Hematopoietic multipotent progenitor cell treated with erythropoietin and hydrocortisone succinate and interleukin-3 and kit ligand, for 15 days (in vitro differentiated cells): Measurements from ENCODE around the gene TBC1D12.

Experiments
- DNase-seq: peaks from one replicate; pipeline ENCODE4 v3.0.0-alpha.2; 2015; ENCODE audit warnings: low spot score

The TBC1D12 gene

DNA sequence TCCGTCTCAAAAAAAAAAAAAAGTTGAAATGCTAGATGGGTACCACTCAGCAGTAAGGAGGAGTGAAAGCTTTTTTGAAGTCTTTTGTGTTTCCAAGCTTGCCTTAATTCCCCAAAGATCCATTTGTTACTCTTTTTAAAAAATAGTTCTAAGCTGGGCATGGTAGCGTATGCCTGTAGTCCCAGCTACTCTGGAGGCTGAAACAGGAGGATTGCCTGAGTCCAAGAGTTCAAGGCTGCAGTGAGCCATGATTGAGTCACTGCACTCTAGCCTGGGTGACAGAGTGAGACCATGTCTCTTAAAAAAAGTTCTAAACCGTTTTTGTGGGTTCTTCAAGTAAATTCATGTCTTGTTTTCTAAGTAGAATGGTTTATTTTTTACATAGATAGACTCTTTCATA, 5.3 kb downstream of the TBC1D12 start:
- DNase-seq = no peak

DNA sequence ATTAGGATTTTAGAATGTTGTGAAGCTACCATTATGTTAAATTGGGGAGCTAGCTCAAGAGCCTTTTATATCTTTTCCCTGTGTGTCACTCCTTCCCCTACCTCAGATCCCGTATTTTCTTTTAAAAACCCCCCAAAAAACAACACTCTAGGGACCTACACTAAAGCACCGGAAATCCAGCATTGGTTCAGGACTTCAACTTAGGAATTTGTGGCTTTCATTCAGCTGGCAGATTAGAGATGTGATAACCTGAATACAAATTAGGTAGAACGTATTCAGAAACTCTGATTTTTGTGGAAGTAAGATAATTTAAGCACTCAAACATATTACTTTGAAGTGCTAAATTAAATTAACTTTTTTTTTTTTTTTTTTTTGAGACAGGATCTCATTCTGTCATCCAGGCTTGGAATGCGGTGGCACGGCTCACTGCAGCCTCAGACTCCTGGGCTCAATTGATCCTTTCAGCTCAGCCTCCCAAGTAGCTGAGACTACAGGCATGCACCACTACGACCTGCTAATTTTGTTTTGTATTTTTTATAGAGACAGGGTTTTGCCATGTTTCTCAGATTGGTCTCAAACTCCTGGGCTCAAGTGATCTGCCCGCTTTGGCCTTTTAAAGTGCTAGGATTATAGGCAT, 6.8 kb downstream of the TBC1D12 start:
- DNase-seq = no peak

DNA sequence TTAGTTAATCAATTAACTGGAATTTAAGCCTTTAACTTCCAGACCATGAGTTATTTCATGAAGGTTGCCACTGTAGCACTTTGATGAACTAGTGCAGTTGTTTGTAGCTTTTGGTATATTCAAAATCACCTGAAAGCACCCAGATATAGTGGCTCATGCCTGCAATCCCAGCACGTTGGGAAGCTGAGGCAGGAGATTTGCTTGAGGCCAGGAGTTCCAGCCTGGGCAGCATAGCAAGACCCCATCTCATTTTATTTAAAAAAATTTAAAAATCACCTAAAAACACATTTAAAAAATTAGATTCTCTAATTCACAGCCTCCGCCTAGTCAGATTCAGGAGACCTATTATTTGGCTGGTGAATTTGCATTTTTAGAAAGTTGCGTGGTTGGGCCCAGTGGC, 9.0 kb downstream of the TBC1D12 start:
- DNase-seq = no peak

DNA sequence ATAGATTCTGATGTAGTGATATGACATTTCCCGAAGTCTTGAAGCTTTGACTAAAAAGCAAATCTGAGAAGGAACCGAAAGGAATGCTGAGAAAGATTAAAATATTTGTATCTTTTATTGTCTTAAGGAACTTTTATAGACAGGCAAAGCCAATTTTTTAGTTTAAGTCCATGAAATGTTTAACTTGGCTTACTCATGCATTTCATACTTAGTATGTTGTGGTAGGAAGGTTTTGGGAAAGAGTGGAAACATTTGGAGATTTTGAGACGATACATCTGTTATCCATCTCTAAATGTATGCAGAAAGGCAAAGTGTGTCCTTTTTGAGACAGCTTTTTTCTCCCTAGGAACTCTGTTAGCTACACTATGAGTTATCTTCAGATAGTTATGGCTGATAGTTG, 10.1 kb downstream of the TBC1D12 start:
- DNase-seq = no peak

DNA sequence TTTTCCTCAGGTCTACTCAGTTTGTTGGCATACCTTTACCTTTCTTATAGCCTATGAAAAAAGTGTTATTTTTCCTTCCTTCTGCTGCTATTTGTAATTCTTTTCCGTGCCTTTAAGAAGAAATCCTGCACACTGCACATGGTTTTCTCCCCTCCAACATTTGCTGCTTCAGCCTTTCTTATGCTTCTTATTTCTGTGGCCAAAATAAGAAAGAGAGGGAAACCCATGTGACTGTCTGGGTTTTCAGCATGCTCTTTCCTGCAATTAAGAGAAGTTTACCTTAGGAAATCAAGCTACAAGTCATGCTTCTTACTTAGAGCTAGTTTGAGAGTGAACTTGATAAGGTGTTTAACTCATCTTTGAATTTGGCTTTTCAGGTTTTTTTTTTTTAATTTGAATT, 11.0 kb downstream of the TBC1D12 start:
- no peak for DNase-seq

DNA sequence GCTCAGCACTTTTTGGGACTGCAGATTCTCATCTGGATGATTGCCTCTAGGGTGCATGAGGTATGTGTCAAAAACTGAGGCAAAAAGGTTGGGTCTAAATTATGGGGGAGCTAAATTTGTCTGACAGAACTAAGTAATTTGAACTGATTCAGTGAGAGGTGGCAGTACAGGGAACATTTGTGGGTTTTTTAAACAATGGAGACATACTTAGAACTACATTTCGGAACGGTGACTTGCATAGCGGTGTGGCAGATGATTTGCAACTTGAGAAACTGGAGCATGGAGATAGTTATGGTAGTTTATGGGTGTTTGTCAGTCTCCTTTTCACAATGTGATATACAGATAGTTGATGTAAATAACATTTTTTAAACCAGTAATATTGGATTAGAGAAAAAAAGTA, 14.6 kb downstream of the TBC1D12 start:
- DNase-seq = no peak

DNA sequence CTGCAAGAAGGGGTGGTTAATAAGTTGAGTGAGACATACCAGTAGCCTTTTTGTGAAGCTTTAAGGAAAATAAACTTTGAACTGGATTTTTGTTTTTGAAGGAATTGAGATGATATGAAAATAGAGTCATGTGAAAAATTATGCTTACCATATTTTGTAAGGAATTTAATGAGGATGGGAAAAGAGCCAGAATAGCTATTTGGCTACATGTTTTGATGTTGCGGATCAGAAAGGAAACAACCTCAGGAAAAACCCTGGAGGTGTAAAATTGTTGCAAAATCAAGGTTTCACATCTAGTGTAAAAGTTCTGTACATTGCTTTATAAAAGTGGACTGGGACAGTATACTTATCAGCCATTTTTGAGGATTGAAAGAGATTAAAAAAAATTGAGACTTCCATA, 15.0 kb downstream of the TBC1D12 start:
- DNase-seq = no peak

DNA sequence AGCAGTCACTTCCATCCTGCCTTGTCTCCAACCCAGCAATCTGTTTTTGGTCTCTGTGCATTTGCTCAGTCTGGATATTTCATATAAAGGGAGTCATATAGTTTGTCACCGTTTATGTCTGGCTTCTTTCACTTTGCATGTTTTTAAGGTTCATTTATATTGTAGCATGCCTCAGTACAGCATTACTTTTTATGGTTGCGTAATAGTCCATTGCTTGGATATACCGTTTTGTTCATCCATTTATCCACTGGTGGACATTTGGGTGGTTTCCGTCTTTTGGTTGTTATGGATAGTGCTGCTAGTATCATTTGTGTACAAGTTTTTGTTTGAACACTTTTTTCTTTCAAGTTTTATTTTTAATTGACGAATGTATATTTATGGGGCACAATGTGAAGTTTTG, 18.2 kb downstream of the TBC1D12 start:
- no peak for DNase-seq

DNA sequence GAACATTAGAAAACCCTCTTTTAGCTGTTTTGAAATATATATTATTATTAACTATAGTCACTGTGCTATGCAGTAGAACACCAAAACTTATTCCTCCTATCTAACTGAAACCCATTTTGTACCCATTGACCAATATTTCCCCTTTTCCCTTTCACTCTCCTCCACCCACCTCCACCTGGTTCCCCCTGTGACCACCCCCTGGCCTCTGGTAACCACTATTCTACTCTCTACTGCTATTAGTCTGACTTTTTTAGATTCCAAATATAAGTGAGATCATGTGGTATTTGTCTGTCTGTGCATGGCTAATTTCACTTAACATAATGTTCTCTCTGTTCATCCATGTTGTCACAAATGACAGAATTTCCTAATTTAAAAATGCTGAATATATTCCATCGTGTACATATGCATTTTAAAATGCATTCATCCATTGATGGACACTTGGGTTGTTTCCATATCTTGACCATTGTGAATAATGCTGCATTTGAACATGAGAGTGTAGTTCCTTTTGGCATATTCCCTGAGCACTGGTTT, 18.7 kb downstream of the TBC1D12 start:
- no peak for DNase-seq

DNA sequence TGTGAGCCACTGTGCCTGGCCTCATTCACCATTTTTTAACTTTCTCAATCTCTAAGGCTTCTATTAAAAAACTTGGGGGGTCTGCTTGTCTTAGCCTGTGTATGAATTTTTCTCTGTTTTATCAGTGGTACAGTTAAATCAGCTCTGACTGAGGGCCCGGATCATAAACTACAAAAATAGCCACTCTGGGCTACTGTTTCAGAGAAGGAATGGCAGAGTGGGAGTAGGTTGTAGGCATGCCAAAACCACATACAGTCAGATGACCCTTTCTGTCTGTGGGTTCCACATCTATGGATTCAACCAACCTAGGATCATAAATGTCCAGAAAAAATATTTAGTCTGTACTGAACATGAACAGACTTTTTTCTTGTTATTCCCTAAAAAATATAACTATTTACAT, 21.3 kb downstream of the TBC1D12 start:
- no peak for DNase-seq

DNA sequence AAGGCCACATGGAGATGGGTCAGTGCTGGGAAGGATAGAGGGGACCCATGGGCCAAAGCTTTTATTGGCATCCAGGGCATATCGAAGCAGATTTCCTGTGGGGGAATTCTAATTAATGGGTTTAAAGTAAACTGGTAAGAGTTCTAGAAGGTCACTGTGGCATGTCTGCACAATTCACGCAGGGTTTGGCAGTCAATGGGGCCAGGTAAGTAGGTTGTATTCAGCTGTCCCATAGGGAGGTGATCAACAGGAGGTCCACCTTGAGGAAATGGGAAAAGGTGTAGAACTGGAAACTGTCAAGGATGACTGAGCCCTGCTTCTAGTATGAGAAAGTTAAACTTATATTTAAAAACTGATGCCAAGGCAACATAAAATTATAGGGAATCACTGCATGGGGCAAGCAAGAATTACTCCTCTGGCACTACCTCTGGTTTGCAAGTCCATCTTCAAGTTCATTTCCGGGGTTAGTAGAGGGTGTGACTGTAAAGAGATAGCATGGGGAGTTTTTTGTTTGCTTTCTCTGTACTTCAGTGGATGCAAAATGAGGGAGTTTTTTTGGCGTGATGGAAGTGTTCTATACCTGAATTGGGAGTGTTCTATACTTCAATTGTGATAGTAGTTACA, 22.5 kb downstream of the TBC1D12 start:
- no peak for DNase-seq

DNA sequence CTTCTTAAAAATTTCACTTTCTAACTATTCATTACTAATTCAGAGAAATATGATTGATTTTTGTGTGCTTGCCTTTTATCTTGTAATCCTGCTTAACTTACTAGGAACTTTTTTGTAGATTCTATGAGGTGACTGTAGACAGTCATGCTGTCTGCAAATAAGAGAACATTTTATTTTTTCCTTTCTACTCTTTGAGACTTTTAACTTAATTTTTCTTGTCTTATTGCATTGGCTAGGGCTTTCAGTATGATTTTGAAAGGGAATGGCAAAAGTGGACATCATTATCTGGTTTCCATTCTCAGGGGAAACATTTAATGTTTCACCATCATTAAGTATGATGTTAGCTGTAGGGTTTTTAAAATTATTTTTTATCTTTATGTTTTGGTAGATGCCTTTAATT, 23.6 kb downstream of the TBC1D12 start:
- no peak for DNase-seq

DNA sequence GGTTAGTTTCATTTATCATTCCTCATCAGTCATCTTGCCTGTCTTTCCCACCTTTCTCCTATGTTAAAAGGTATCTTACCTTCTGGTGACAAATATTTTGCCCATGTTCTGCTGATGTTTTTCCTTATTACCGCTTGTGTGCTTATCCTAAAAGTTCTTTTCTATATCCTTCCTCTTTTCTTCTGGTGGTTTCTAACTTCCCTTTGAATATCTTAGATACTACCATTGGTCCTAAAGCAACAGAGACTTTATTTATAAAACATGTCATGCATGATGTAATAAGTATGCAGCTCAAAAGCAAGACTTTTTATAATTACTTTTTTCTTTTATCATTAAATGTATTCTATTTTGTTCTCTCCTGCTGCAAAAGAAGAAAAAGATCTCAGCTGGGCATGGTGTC, 24.8 kb downstream of the TBC1D12 start:
- DNase-seq = no peak

DNA sequence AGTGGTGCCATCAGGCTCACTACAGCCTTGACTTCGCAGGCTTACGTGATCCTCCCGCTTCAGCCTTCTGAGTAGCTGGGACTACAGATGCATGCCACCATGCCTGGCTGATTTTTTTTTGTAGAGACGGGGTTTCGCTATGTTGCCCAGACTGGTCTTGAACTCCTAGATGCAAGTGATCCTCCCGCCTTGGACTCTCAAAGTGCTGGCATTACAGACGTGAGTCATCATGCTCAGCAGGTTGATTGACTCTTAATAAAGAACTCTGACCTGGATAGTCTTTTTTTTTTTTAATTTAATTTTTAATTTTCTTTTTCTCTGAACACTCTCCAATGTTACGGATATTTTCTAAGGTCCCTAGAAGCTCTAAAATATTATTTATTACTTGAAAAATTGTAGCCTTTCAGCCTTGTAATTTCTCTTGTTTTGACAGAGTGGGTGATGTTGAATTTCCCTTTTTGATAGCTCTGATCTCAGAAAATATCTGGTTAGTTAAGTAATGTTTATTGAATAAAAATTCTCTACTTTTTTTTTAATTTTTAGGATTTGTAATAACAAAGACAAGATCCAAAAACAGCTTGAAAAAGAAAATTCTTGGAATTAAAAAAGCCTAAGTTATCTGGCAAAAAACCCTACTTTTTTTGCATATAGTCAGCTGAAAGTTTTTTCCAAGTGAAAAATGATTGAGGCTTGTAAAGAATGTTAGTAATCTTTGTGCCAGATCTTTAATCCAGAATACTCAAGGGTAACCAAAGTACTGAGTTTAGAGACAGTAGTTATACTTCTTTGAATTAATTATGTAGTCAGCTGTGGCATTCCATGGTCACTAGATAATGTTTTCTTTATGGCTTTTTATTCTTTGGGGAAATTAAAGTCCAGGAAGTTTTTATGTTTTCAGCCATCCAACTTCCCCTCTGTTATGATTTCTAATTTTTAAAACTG, 26.7 kb downstream of the TBC1D12 start:
- DNase-seq = no peak

DNA sequence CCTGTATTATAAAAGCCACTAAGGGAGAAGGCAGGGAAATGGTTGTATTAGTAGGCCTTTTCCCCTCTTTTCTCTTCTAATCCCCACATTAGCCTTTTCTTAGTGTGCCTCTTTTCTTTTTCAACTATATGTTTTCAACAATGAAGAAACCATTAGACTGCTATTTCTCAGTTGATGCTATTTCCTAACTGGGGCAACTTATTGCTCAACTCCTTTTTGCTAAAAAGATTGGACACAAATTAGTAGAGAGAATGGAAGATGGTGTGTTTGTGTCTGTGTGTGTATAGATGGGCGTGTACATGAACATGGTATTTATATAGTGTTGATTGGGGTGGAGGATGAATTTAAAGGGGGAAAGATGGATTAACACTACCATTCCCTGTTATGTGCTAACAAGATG, 28.4 kb downstream of the TBC1D12 start:
- no peak for DNase-seq

DNA sequence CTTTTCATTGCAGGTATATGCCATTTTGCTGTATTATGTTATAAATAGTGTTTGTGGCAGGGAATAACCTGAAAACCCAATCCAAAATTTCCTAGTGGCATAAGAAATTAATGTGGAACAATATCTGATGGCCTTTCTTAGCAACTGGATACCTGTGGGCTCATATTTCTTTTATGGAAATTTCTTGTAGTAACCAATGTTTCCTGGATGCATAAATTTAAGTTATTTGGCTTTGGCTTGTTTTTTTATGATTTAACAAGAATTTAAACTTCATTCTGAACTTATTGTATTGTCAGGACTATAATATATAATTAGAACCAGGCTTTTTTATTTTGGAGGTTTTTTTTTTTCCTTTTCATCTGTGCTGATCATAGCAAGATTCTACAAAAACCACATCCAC, 30.1 kb downstream of the TBC1D12 start:
- DNase-seq = no peak

DNA sequence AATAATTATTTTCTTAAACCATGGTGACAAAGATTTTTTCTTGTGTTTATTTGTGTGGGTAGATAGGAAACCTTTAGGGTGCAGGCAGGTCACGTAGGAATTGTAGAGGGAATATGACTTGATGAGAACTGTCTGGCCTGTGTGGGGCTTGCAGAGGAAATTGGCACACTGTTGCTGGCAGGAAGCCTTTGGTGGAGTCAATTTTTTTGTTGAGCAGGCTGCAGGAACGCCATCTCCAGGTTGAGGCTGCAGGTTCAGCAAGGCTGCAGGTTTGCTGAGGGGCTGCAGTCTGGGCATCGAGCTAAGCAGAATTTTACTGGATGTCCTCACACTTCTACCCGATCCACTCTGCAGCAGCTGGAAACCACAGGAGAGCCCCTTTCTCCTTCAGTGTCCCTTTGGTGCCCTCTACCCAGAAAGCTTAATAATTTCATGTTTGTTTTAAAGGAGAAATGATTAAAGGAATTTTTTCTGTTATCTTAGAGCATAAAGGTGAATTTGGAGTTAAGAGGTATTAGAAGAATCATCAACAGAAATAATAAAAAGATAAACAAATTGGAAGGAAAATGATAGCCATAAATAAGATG, 37.0 kb downstream of the TBC1D12 start:
- no peak for DNase-seq

DNA sequence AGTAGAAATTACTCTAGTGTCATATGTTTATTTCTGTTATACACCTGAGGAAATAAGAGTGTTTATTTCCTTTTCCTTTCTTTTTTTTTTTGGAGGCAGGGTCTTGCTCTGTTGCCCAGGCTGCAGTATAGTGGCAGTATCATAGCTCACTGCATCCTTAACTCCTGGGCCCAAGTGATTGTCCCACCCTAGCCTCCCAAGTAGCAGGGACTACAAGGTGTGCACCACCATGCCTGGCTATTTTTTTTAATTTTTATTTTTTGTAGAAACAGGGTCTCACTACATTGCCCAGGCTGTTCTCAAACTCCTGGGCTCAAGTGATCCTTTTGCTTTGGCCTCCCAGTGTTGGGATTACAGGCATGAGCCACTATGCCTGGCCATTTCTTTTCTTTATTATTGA, 37.8 kb downstream of the TBC1D12 start:
- no peak for DNase-seq

DNA sequence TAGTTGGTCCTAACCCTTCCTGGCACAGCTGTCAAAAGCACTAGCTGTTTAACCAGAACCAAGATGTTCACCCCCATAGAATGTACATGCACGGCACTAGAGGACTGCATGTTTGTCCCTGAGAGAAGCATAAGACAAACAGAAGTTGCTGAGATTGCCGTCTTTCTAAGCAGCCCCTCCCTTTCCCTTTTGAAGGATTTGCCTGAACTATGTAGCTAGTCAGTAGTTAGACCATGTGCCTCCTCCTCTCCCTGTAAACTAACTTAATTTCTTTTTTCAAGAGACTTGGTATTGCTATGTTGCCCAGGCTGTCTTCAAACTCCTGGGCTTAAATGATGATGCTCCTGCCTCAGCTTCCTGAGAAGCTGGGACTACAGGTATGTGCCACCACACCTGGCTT, 40.7 kb downstream of the TBC1D12 start:
- no peak for DNase-seq

DNA sequence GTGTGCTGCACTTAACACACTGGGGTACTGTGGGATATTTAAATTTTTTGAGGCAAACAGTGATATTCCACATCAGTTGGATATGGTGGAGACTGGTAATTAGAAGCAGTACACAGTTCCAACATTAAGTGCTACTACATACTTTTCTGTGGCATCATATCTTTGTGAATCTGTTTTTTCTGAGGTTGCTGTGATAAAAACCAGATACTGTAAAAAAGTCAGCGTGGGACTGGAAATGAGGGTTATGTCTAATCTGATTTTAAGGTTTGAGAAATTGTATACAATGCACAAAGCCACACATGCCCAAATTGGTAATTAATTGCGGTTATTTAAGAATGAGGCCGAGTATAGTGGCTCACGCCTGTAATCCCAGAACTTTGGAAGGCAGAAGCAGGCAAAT, 41.2 kb downstream of the TBC1D12 start:
- no peak for DNase-seq

DNA sequence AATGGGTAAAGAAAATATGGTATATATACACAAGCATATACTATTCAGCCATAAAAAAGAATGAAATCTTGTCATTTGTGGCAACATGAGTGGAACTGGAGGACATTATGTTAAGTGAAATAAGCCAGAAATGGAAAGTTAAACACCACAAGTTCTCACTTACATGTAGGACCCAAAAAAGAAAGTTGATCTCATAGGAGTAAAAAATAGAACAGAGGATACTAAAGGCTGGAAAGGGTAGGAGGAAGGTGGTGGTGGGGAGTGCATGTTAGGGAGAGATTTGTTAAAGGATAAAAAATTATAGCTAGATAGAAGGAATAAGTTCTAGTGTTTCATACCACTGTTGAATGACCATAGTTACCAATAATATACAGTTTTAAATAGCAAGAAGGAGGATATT, 48.4 kb downstream of the TBC1D12 start:
- DNase-seq = no peak

DNA sequence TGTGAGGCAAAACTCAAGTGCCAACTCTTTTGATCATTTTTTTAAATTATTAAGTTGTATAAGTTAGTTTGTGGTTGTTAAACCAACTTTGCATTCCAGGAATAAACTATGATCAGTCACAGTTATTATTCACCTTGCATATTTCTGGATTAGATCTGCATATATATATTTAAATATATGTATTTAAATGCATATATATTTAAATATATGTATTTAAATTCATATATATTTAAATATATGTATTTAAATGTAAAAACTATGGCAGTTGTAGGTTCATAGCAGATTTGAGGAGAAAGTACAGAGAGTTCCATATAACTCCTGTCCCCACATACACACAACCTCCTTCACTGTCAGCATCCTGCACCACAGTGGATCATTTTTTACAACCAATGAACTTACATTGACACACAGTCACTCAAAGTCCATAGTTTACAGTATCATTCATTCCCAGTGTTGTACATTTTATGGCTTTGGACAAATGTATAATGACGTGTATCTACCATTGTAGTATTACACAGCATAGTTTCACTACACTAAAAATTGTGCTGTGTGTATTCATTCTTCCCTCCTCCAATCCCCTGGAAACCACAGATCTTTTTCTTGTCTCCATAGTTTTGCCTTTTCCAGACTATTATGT, 49.7 kb downstream of the TBC1D12 start:
- no peak for DNase-seq
